ENCODE results near the gene STX8.
"Not testable (repeated sequence)": the region's sequence is repeated elsewhere in the genome, so short reads cannot be mapped to it uniquely, and the experiment has no call there.

STX8 gene

GRCh38 chr17:9488556-9488955 is 87.1 kb downstream of the STX8 start:
- no peak for DNase-seq

GRCh38 chr17:9487406-9487805 is 88.2 kb downstream of the STX8 start:
- no peak for DNase-seq

GRCh38 chr17:9484789-9485188 is 90.8 kb downstream of the STX8 start:
- no peak for DNase-seq

GRCh38 chr17:9479964-9480363 is 95.7 kb downstream of the STX8 start:
- DNase-seq: no peak

GRCh38 chr17:9478889-9479288 is 96.7 kb downstream of the STX8 start:
- no peak for DNase-seq

- DNase-seq: peak; percentile 28
These were observed 100.4 kb downstream of the STX8 start for GRCh38 chr17:9475101-9475658.

- no peak for DNase-seq
These were observed 101.9 kb downstream of the STX8 start for GRCh38 chr17:9473711-9474110.

GRCh38 chr17:9472541-9472940 is 103.1 kb downstream of the STX8 start:
- DNase-seq: no peak

GRCh38 chr17:9472094-9472493 is 103.5 kb downstream of the STX8 start:
- DNase-seq: peak; percentile 75

- DNase-seq: no peak
These were observed 105.4 kb downstream of the STX8 start for GRCh38 chr17:9470171-9470570.

- no peak for DNase-seq
These were observed 106.7 kb downstream of the STX8 start for GRCh38 chr17:9468937-9469336.

- no peak for DNase-seq
These were observed 107.1 kb downstream of the STX8 start for GRCh38 chr17:9468532-9468931.

- no peak for DNase-seq
These were observed 108.1 kb downstream of the STX8 start for GRCh38 chr17:9467518-9467917.

GRCh38 chr17:9465210-9465921 is 110.3 kb downstream of the STX8 start:
- DNase-seq: no peak

GRCh38 chr17:9457005-9457404 is 118.6 kb downstream of the STX8 start:
- DNase-seq: no peak

GRCh38 chr17:9456330-9456729 is 119.3 kb downstream of the STX8 start:
- no peak for DNase-seq

GRCh38 chr17:9451934-9452333 is 123.7 kb downstream of the STX8 start:
- DNase-seq: no peak

GRCh38 chr17:9447298-9447697 is 128.3 kb downstream of the STX8 start:
- not testable (repeated sequence) for DNase-seq

- DNase-seq: no peak
These were observed 129.1 kb downstream of the STX8 start for GRCh38 chr17:9446528-9446927.

GRCh38 chr17:9445424-9445823 is 130.2 kb downstream of the STX8 start:
- no peak for DNase-seq

- DNase-seq: no peak
These were observed 130.9 kb downstream of the STX8 start for GRCh38 chr17:9444687-9445086.

- no peak for DNase-seq
These were observed 131.8 kb downstream of the STX8 start for GRCh38 chr17:9443811-9444210.

- no peak for DNase-seq
These were observed 135.8 kb downstream of the STX8 start for GRCh38 chr17:9439851-9440250.

GRCh38 chr17:9436630-9437029 is 139.0 kb downstream of the STX8 start:
- DNase-seq: no peak

- no peak for DNase-seq
These were observed 140.5 kb downstream of the STX8 start for GRCh38 chr17:9435165-9435564.
